Nephron (organoid): ENCODE results near the gene LPP.

Experiments used
- H3K27ac Mint-ChIP-seq, 3 experiments: 2 replicates each; pipeline ENCODE4 v1.8.0; 2020; ENCODE audit warnings: mixed read lengths in 3 of 3, mild to moderate bottlenecking in 2 of 3, moderate library complexity in 1 of 3
- H3K27me3 Mint-ChIP-seq: 2 replicates; pipeline ENCODE4 v1.8.0; 2021; ENCODE audit warnings: low read depth, mild to moderate bottlenecking, moderate library complexity, mixed read lengths
- H3K36me3 Mint-ChIP-seq: 2 replicates; pipeline ENCODE4 v1.8.0; 2020; ENCODE audit warnings: low read depth, mixed read lengths
- H3K4me1 Mint-ChIP-seq: 2 replicates; pipeline ENCODE4 v1.8.0; 2020; ENCODE audit warnings: mixed read lengths
- H3K4me3 Mint-ChIP-seq, 3 experiments: 2 replicates each; pipeline ENCODE4 v1.8.0; 2020; ENCODE audit warnings: mild to moderate bottlenecking in 3 of 3, mixed read lengths in 3 of 3, moderate library complexity in 2 of 3
- H3K9me3 Mint-ChIP-seq: 2 replicates; pipeline ENCODE4 v1.8.0; 2020; ENCODE audit warnings: mixed read lengths
- CTCF ChIP-seq, 3 experiments: fragments of 200-600 bp; sonication (generic); IDR thresholded peaks; one replicate each; pipeline ENCODE4 v1.5.0; 2021; ENCODE audit warnings: antibody characterized with exemption in 3 of 3; ENCODE audit not compliant: unreplicated experiment in 3 of 3

Gene LPP

GRCh38 chr3:188191460-188191859 lies 37.5 kb downstream of the LPP start:
- no peak overlapping the region for H3K27ac Mint-ChIP-seq

GRCh38 chr3:188192034-188192433 lies 38.1 kb downstream of the LPP start:
- H3K27ac Mint-ChIP-seq = no peak overlapping the region
- no peak for TF ChIP-seq CTCF (IDR thresholded peaks at IDR 0.05; ENCODE audit: unreplicated experiment in 3 of 3)
- no peak overlapping the region for H3K4me3 Mint-ChIP-seq
- H3K4me1 Mint-ChIP-seq = peaks cover 6% of the 10 kb centered on the region
- H3K36me3 Mint-ChIP-seq = peaks cover 19% of the 10 kb centered on the region
- no peaks in the 10 kb centered on the region for H3K27me3 Mint-ChIP-seq
- no peaks in the 10 kb centered on the region for H3K9me3 Mint-ChIP-seq

More at GRCh38 chr3:188191460-188191859, 37.5 kb downstream of the LPP start:
- H3K4me1 Mint-ChIP-seq = peaks cover under 1% of the 10 kb centered on the region
- peaks cover 19% of the 10 kb centered on the region for H3K36me3 Mint-ChIP-seq
- no peaks in the 10 kb centered on the region for H3K27me3 Mint-ChIP-seq
- no peak for TF ChIP-seq CTCF (IDR thresholded peaks at IDR 0.05; ENCODE audit: unreplicated experiment in 3 of 3)
- H3K4me3 Mint-ChIP-seq = no peak overlapping the region
- no peaks in the 10 kb centered on the region for H3K9me3 Mint-ChIP-seq

GRCh38 chr3:188194332-188194731 lies 40.4 kb downstream of the LPP start:
- Mint-ChIP-seq H3K27me3 (no peaks in the 10 kb centered on the region), H3K36me3 (peaks cover 19% of the 10 kb centered on the region), H3K4me1 (peaks cover 6% of the 10 kb centered on the region), H3K9me3 (no peaks in the 10 kb centered on the region), H3K27ac (no peak overlapping the region), H3K4me3 (no peak overlapping the region)
- TF ChIP-seq CTCF (IDR thresholded peaks at IDR 0.05; ENCODE audit: unreplicated experiment in 3 of 3) = no peak

GRCh38 chr3:188196232-188196990 lies 42.5 kb downstream of the LPP start:
- peaks cover 11% of the 10 kb centered on the region for H3K36me3 Mint-ChIP-seq
- peaks cover 6% of the 10 kb centered on the region for H3K4me1 Mint-ChIP-seq
- no peaks in the 10 kb centered on the region for H3K27me3 Mint-ChIP-seq
- TF ChIP-seq CTCF (IDR thresholded peaks at IDR 0.05; ENCODE audit: unreplicated experiment in 3 of 3) = no peak
- H3K9me3 Mint-ChIP-seq = no peaks in the 10 kb centered on the region
- H3K27ac Mint-ChIP-seq = no peak overlapping the region
- no peak overlapping the region for H3K4me3 Mint-ChIP-seq

- no peaks in the 10 kb centered on the region for H3K9me3 Mint-ChIP-seq
- H3K4me1 Mint-ChIP-seq = peaks cover 6% of the 10 kb centered on the region
- no peak for TF ChIP-seq CTCF (IDR thresholded peaks at IDR 0.05; ENCODE audit: unreplicated experiment in 3 of 3)
- H3K4me3 Mint-ChIP-seq = no peak overlapping the region
- H3K27ac Mint-ChIP-seq = no peak overlapping the region
- no peaks in the 10 kb centered on the region for H3K27me3 Mint-ChIP-seq
- H3K36me3 Mint-ChIP-seq = peaks cover 8% of the 10 kb centered on the region
Observed at GRCh38 chr3:188197388-188197847, 43.5 kb downstream of the LPP start.

- Mint-ChIP-seq H3K4me1 (peaks cover 6% of the 10 kb centered on the region), H3K27ac (no peak overlapping the region), H3K9me3 (no peaks in the 10 kb centered on the region), H3K4me3 (no peak overlapping the region), H3K27me3 (no peaks in the 10 kb centered on the region), H3K36me3 (peaks cover 2% of the 10 kb centered on the region)
- TF ChIP-seq CTCF (IDR thresholded peaks at IDR 0.05; ENCODE audit: unreplicated experiment in 3 of 3) = no peak
Observed at GRCh38 chr3:188198001-188198400, 44.0 kb downstream of the LPP start.
